ENCODE results near the gene STK24.

STK24 gene

GRCh38 chr13:98585946-98586345 lies 9.0 kb upstream of the STK24 start:
- no peaks in the 10 kb centered on the region for H3K9me3 ChIP-seq (ENCODE audit: insufficient read depth, low read depth, low read length)
- H3K36me3 ChIP-seq (ENCODE audit: insufficient read depth, low read length): no peaks in the 10 kb centered on the region
- TF ChIP-seq CTCF (conservative IDR thresholded peaks at IDR 0.05; ENCODE audit: low read length): no peak
- TF ChIP-seq EZH2phosphoT487 (IDR thresholded peaks at IDR 0.05; ENCODE audit: borderline replicate concordance): no peak
- H3K79me2 ChIP-seq (ENCODE audit: insufficient read depth, low read length): no peaks in the 10 kb centered on the region
- H3K27me3 ChIP-seq (ENCODE audit: insufficient read depth, low read length, poor library complexity, severe bottlenecking): no peaks in the 10 kb centered on the region
- H3K9me2 ChIP-seq (replicated peaks; ENCODE audit: low read depth, low read length): no peaks in the 10 kb centered on the region
- H3K9ac ChIP-seq (ENCODE audit: low read depth, low read length, poor library complexity, severe bottlenecking): no peak overlapping the region
- no peaks in the 10 kb centered on the region for H4K20me1 ChIP-seq (ENCODE audit: insufficient read depth, low read length, poor library complexity, severe bottlenecking)
- no peaks in the 10 kb centered on the region for H3K4me1 ChIP-seq (ENCODE audit: insufficient read depth, low read length, poor library complexity, severe bottlenecking)
- H3K4me3 ChIP-seq (ENCODE audit: low read length, poor library complexity, severe bottlenecking): no peak overlapping the region
- no peaks in the 10 kb centered on the region for H3F3A ChIP-seq (ENCODE audit: low read depth)
- H2AFZ ChIP-seq (ENCODE audit: low read length): no peak overlapping the region
- no peak overlapping the region for H3K4me2 ChIP-seq (ENCODE audit: low read depth, low read length, poor library complexity, severe bottlenecking)

DNA sequence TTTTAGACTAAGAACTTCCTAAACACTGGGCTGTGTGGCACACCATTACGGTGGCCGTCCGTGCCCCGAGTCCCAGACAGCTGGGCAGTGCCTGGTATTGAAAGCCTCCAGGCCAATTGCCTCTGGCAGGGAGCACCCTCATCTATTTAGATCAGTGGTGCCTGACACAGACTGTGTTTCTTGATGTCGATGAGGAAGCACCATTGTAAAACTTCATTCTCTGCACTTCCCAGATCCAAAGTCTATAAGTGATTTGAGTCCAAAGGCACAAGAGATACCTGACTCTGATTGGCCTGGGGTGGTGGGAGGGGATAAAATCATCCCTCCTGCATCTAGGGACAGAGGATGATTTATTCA lies 8.5 kb upstream of the STK24 start:
- Histone ChIP-seq H3F3A (ENCODE audit: low read depth) (no peaks in the 10 kb centered on the region), H3K9me3 (ENCODE audit: insufficient read depth, low read depth, low read length) (no peaks in the 10 kb centered on the region), H3K4me3 (ENCODE audit: low read length, poor library complexity, severe bottlenecking) (no peak overlapping the region), H3K4me1 (ENCODE audit: insufficient read depth, low read length, poor library complexity, severe bottlenecking) (no peaks in the 10 kb centered on the region), H3K27me3 (ENCODE audit: insufficient read depth, low read length, poor library complexity, severe bottlenecking) (no peaks in the 10 kb centered on the region), H2AFZ (ENCODE audit: low read length) (no peak overlapping the region), H3K79me2 (ENCODE audit: insufficient read depth, low read length) (no peaks in the 10 kb centered on the region), H3K9me2 (replicated peaks; ENCODE audit: low read depth, low read length) (no peaks in the 10 kb centered on the region), H3K9ac (ENCODE audit: low read depth, low read length, poor library complexity, severe bottlenecking) (no peak overlapping the region), H3K36me3 (ENCODE audit: insufficient read depth, low read length) (no peaks in the 10 kb centered on the region), H4K20me1 (ENCODE audit: insufficient read depth, low read length, poor library complexity, severe bottlenecking) (no peaks in the 10 kb centered on the region), H3K4me2 (ENCODE audit: low read depth, low read length, poor library complexity, severe bottlenecking) (no peak overlapping the region)
- TF ChIP-seq EZH2phosphoT487 (IDR thresholded peaks at IDR 0.05; ENCODE audit: borderline replicate concordance): no peak
- no peak for TF ChIP-seq CTCF (conservative IDR thresholded peaks at IDR 0.05; ENCODE audit: low read length)

- TF ChIP-seq EZH2phosphoT487 (IDR thresholded peaks at IDR 0.05; ENCODE audit: borderline replicate concordance) (no peak), CTCF (conservative IDR thresholded peaks at IDR 0.05; ENCODE audit: low read length) (no peak)
These were observed 7.9 kb upstream of the STK24 start for GRCh38 chr13:98584668-98585397.

More at GRCh38 chr13:98584668-98585397, 7.9 kb upstream of the STK24 start:
- H3K4me3 ChIP-seq (ENCODE audit: low read length, poor library complexity, severe bottlenecking): no peak overlapping the region
- H3F3A ChIP-seq (ENCODE audit: low read depth): no peaks in the 10 kb centered on the region
- no peaks in the 10 kb centered on the region for H3K9me2 ChIP-seq (replicated peaks; ENCODE audit: low read depth, low read length)
- H3K9ac ChIP-seq (ENCODE audit: low read depth, low read length, poor library complexity, severe bottlenecking): no peak overlapping the region
- no peaks in the 10 kb centered on the region for H3K9me3 ChIP-seq (ENCODE audit: insufficient read depth, low read depth, low read length)
- no peaks in the 10 kb centered on the region for H3K27me3 ChIP-seq (ENCODE audit: insufficient read depth, low read length, poor library complexity, severe bottlenecking)
- no peak overlapping the region for H2AFZ ChIP-seq (ENCODE audit: low read length)
- no peak overlapping the region for H3K4me2 ChIP-seq (ENCODE audit: low read depth, low read length, poor library complexity, severe bottlenecking)
- no peaks in the 10 kb centered on the region for H4K20me1 ChIP-seq (ENCODE audit: insufficient read depth, low read length, poor library complexity, severe bottlenecking)
- H3K79me2 ChIP-seq (ENCODE audit: insufficient read depth, low read length): no peaks in the 10 kb centered on the region
- H3K36me3 ChIP-seq (ENCODE audit: insufficient read depth, low read length): no peaks in the 10 kb centered on the region
- H3K4me1 ChIP-seq (ENCODE audit: insufficient read depth, low read length, poor library complexity, severe bottlenecking): no peaks in the 10 kb centered on the region

Measured in Loucy (cell line).